A549 treated with CpdA at 1 μM for 4 hours (cell line): ENCODE data around the gene GPR37L1. TPM values are rescaled to one million over a fixed set of nuclear protein-coding genes. Genes with fewer than 3 reads are reported as not detected.

Source experiments
- total RNA-seq: library from RNA; stranded (reverse); fragments of 200-300 nt; extraction: Qiagen RNA extraction; gene quantifications from 5 replicates; pipeline ENCODE4 v1.2.3, GENCODE V29; 2022; ENCODE audit warnings: low read depth

Gene GPR37L1
- 0.13 to 0.20 TPM (median 0.17 TPM) in 5 replicates for total RNA-seq

DNA sequence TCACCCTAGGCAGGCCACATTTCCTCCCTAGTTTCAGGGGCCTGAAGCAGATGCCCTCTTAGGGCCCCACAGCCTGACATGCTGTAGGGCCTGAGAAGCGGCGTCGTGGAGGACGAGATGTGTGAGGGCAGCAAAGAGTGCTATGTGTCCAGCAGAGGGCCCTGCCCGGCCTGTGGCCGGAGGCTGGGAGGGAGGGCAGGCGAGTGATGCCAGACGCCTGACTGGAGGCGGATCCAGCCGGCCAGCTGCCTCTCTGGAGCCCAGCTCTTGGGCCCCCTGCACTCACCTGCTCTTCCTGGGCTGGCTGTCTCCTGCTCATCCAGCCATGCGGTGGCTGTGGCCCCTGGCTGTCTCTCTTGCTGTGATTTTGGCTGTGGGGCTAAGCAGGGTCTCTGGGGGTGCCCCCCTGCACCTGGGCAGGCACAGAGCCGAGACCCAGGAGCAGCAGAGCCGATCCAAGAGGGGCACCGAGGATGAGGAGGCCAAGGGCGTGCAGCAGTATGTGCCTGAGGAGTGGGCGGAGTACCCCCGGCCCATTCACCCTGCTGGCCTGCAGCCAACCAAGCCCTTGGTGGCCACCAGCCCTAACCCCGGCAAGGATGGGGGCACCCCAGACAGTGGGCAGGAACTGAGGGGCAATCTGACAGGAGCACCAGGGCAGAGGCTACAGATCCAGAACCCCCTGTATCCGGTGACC, at the start of gene GPR37L1:
GPR37L1 (plus strand) TSS at position 279 of the 697 bp plus-strand sequence; CDS start at position 326, 47 bp downstream.

GRCh38 chr1:202144402-202145067, 21.8 kb downstream of the GPR37L1 start, which contains the start of gene ARL8A:
ARL8A (minus strand) TSS chr1:202144737; CDS start chr1:202144572, 165 bp downstream.

DNA sequence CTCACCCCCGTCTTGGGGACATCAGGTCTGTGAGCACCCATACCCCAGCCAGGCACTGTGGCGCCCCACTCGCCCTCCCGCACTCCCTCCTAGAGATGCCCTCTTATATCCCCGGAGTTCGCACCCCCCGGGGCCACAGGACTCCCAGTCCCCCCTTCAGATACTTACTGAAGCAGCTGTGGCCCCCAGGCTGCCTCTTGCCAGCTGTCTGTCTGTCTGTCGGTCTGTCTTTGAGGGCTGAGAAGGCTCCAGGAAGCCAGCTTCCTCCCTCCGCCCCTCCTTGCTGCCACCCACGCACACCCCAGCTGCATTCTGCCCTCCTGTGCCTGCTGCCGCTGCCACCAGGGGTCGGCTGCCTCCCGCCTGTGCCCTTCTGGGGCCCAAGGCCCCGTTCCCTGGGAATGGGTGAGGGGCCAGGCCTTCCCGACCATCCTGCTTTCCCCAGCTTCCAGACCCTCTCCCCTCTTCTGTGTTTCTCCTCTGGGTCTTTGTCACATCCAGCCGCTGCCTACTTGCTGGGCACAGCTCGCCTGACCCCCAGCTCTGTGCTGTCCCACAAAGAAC, 37.7 kb downstream of the GPR37L1 start, which contains the start of gene PTPN7:
PTPN7 (minus strand) TSS at position 226 of the 564 bp plus-strand sequence. CDS start 1,200 bp downstream, outside the sequence.

Other genes starting within 250 kb of the GPR37L1 start
- gene SHISA4, start 234.0 kb upstream of the GPR37L1 start, total RNA-seq: 9.9 to 20.3 TPM (median 17.3 TPM) in 5 replicates
- gene LMOD1, start 176.4 kb upstream of the GPR37L1 start, total RNA-seq: not detected in 5 replicates
- 91.0 to 150 TPM (median 102 TPM) in 5 replicates for gene TIMM17A, start 167.4 kb upstream of the GPR37L1 start, total RNA-seq
- 82.5 to 93.7 TPM (median 89.1 TPM) in 5 replicates for gene RNPEP, start 140.3 kb upstream of the GPR37L1 start, total RNA-seq
- gene ELF3, start 112.3 kb upstream of the GPR37L1 start, total RNA-seq: 234 to 285 TPM (median 265 TPM) in 5 replicates
- 33.1 to 45.9 TPM (median 41.5 TPM) in 5 replicates for gene ARL8A, start 21.8 kb downstream of the GPR37L1 start, total RNA-seq
- 0.03 TPM in 1 of 5 replicates, not detected in the others for gene PTPN7, start 37.7 kb downstream of the GPR37L1 start, total RNA-seq
- 0.40 to 0.78 TPM (median 0.47 TPM) in 5 replicates for gene LGR6, start 70.9 kb downstream of the GPR37L1 start, total RNA-seq
- gene UBE2T, start 219.0 kb downstream of the GPR37L1 start, total RNA-seq: 73.0 to 85.3 TPM (median 79.0 TPM) in 5 replicates
- 1.1 to 3.0 TPM (median 2.4 TPM) in 5 replicates for gene PPP1R12B, start 225.8 kb downstream of the GPR37L1 start, total RNA-seq